Breast epithelium (tissue), 3 donors: ENCODE results near the gene C17orf107.

Experiments used
- POLR2A ChIP-seq: fragments of 450-650 bp; IDR thresholded peaks from one replicate; pipeline ENCODE4 v1.6.1; 2016; ENCODE audit warnings: antibody characterized with exemption, mild to moderate bottlenecking, moderate library complexity
- TF ChIP-seq, protein P1 (sequence below), 3 donors: fragments of 450-650 bp; IDR thresholded peaks; one replicate each; pipeline ENCODE4 v1.5.1; 2016 to 2017; ENCODE audit warnings: antibody characterized with exemption in 3 of 3, mild to moderate bottlenecking in 3 of 3, moderate library complexity in 3 of 3

DNA sequence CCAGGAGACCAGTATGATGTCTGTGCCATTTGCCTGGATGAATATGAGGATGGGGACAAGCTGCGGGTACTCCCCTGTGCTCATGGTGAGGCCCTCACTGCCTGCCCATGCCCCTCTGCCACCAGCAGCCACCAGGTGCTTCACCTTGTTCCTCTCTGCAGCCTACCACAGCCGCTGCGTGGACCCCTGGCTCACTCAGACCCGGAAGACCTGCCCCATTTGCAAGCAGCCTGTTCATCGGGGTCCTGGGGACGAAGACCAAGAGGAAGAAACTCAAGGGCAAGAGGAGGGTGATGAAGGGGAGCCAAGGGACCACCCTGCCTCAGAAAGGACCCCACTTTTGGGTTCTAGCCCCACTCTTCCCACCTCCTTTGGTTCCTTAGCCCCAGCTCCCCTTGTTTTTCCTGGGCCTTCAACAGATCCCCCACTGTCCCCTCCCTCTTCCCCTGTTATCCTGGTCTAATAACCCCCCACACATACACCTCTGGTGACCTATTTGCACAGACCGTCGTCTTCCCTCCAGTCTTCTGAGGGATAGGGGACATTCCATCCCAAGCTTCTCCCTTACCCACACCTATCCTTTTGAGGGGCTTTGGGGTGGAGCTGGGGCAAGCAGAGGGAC lies 45.3 kb downstream of the C17orf107 start:
- TF ChIP-seq POLR2A, result no peak
- TF ChIP-seq, protein P1, sequence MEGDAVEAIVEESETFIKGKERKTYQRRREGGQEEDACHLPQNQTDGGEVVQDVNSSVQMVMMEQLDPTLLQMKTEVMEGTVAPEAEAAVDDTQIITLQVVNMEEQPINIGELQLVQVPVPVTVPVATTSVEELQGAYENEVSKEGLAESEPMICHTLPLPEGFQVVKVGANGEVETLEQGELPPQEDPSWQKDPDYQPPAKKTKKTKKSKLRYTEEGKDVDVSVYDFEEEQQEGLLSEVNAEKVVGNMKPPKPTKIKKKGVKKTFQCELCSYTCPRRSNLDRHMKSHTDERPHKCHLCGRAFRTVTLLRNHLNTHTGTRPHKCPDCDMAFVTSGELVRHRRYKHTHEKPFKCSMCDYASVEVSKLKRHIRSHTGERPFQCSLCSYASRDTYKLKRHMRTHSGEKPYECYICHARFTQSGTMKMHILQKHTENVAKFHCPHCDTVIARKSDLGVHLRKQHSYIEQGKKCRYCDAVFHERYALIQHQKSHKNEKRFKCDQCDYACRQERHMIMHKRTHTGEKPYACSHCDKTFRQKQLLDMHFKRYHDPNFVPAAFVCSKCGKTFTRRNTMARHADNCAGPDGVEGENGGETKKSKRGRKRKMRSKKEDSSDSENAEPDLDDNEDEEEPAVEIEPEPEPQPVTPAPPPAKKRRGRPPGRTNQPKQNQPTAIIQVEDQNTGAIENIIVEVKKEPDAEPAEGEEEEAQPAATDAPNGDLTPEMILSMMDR (IDR thresholded peaks at IDR 0.05), result no peak
